ENCODE data around the gene KCNN4.

The KCNN4 gene

DNA sequence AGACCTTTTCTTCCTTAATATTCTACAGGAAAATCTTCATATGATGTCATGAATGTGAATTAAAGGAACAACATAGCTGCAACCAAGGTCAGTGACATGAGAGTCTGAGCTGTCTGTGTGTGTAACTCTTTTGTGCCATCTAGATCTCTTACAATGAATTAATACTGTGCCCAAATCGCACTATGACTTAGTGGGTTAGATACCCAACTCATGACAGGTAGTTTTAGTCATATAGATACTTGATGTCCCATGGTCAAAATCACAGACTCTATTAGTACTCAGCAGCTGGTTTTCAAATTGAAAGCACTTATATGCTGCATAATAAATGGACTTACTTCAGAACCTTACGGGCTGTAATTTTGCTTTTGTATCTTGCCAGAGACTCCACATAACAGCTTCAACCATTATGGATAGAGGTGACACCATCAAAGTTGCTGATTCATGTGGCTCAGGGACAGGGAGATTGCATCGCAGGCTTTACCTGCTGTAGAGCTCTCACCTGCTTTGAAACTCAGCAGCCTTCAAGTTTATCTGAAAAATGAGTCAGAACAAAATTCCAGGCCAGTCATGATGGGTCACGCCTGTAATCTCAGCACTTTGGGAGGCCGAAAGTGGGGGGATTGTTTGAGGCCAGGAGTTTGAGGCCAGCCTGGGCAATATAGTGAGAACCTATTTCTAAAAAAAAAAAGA lies 34.0 kb upstream of the KCNN4 start:
- Histone ChIP-seq H3K79me2 (ENCODE audit: insufficient read depth, low read length) (no peaks in the 10 kb centered on the region), H2AFZ (ENCODE audit: low read depth, low read length) (no peak overlapping the region), H3K27ac (ENCODE audit: low read length) (no peak overlapping the region), H3K9ac (ENCODE audit: low read depth, low read length) (no peak overlapping the region), H4K20me1 (ENCODE audit: insufficient read depth, low read length) (no peaks in the 10 kb centered on the region), H3K4me2 (ENCODE audit: insufficient read depth, low read length) (no peak overlapping the region), H3K27me3 (ENCODE audit: insufficient read depth, low read length, poor library complexity) (no peaks in the 10 kb centered on the region), H3K4me1 (ENCODE audit: insufficient read depth, low read length) (no peaks in the 10 kb centered on the region), H3K4me3 (ENCODE audit: low read depth in 1 of 2, low read length in 2 of 2) (no peak overlapping the region), H3K36me3 (ENCODE audit: insufficient read depth, low read length) (no peaks in the 10 kb centered on the region), H3K9me3 (ENCODE audit: insufficient read depth, low read length, severe bottlenecking) (no peaks in the 10 kb centered on the region)
- no peak for ATAC-seq (ENCODE audit: insufficient read depth, low read depth)
- TF ChIP-seq, protein P1, sequence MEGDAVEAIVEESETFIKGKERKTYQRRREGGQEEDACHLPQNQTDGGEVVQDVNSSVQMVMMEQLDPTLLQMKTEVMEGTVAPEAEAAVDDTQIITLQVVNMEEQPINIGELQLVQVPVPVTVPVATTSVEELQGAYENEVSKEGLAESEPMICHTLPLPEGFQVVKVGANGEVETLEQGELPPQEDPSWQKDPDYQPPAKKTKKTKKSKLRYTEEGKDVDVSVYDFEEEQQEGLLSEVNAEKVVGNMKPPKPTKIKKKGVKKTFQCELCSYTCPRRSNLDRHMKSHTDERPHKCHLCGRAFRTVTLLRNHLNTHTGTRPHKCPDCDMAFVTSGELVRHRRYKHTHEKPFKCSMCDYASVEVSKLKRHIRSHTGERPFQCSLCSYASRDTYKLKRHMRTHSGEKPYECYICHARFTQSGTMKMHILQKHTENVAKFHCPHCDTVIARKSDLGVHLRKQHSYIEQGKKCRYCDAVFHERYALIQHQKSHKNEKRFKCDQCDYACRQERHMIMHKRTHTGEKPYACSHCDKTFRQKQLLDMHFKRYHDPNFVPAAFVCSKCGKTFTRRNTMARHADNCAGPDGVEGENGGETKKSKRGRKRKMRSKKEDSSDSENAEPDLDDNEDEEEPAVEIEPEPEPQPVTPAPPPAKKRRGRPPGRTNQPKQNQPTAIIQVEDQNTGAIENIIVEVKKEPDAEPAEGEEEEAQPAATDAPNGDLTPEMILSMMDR (IDR thresholded peaks at IDR 0.05; ENCODE audit: borderline replicate concordance, extremely low read depth, low read length, poor library complexity, severe bottlenecking) = no peak
- no peak for TF ChIP-seq EZH2 (IDR thresholded peaks at IDR 0.05; ENCODE audit: borderline replicate concordance, low read depth, low read length, severe bottlenecking)
- no peak for DNase-seq

GRCh38 chr19:43812688-43813087 lies 31.9 kb upstream of the KCNN4 start:
- H3K27me3 ChIP-seq (ENCODE audit: insufficient read depth, low read length, poor library complexity) = no peaks in the 10 kb centered on the region
- no peak for ATAC-seq (ENCODE audit: insufficient read depth, low read depth)
- H4K20me1 ChIP-seq (ENCODE audit: insufficient read depth, low read length) = no peaks in the 10 kb centered on the region
- H3K4me3 ChIP-seq (ENCODE audit: low read depth in 1 of 2, low read length in 2 of 2) = no peak overlapping the region
- no peak overlapping the region for H3K27ac ChIP-seq (ENCODE audit: low read length)
- TF ChIP-seq EZH2 (IDR thresholded peaks at IDR 0.05; ENCODE audit: borderline replicate concordance, low read depth, low read length, severe bottlenecking) = no peak
- TF ChIP-seq, protein P1 (IDR thresholded peaks at IDR 0.05; ENCODE audit: borderline replicate concordance, extremely low read depth, low read length, poor library complexity, severe bottlenecking) = no peak
- H3K36me3 ChIP-seq (ENCODE audit: insufficient read depth, low read length) = no peaks in the 10 kb centered on the region
- no peaks in the 10 kb centered on the region for H3K4me1 ChIP-seq (ENCODE audit: insufficient read depth, low read length)
- no peak overlapping the region for H3K4me2 ChIP-seq (ENCODE audit: insufficient read depth, low read length)
- no peaks in the 10 kb centered on the region for H3K79me2 ChIP-seq (ENCODE audit: insufficient read depth, low read length)
- no peaks in the 10 kb centered on the region for H3K9me3 ChIP-seq (ENCODE audit: insufficient read depth, low read length, severe bottlenecking)
- no peak for DNase-seq
- no peak overlapping the region for H3K9ac ChIP-seq (ENCODE audit: low read depth, low read length)
- no peak overlapping the region for H2AFZ ChIP-seq (ENCODE audit: low read depth, low read length)

GRCh38 chr19:43812259-43812658 lies 31.5 kb upstream of the KCNN4 start:
- Histone ChIP-seq H3K27ac (ENCODE audit: low read length) (no peak overlapping the region), H3K79me2 (ENCODE audit: insufficient read depth, low read length) (no peaks in the 10 kb centered on the region), H3K4me2 (ENCODE audit: insufficient read depth, low read length) (no peak overlapping the region), H3K4me3 (ENCODE audit: low read depth in 1 of 2, low read length in 2 of 2) (no peak overlapping the region), H3K9ac (ENCODE audit: low read depth, low read length) (no peak overlapping the region), H3K27me3 (ENCODE audit: insufficient read depth, low read length, poor library complexity) (no peaks in the 10 kb centered on the region), H3K9me3 (ENCODE audit: insufficient read depth, low read length, severe bottlenecking) (no peaks in the 10 kb centered on the region), H3K4me1 (ENCODE audit: insufficient read depth, low read length) (no peaks in the 10 kb centered on the region), H4K20me1 (ENCODE audit: insufficient read depth, low read length) (no peaks in the 10 kb centered on the region), H2AFZ (ENCODE audit: low read depth, low read length) (no peak overlapping the region), H3K36me3 (ENCODE audit: insufficient read depth, low read length) (no peaks in the 10 kb centered on the region)
- ATAC-seq (ENCODE audit: insufficient read depth, low read depth) (no peak), DNase-seq (no peak)
- TF ChIP-seq, protein P1 (IDR thresholded peaks at IDR 0.05; ENCODE audit: borderline replicate concordance, extremely low read depth, low read length, poor library complexity, severe bottlenecking) = no peak
- TF ChIP-seq EZH2 (IDR thresholded peaks at IDR 0.05; ENCODE audit: borderline replicate concordance, low read depth, low read length, severe bottlenecking) = no peak

Data from DND-41 (cell line).